GM18951 (cell line): ENCODE measurements around the gene DGKK.

Experiments
- POLR2A ChIP-seq: IDR thresholded peaks from 4 replicates; pipeline ENCODE4 v1.6.1; 2011; ENCODE audit warnings: mild to moderate bottlenecking; ENCODE audit not compliant: insufficient read length, insufficient read depth; ENCODE audit errors: extremely low read depth
- in situ Hi-C: fragments of 300-500 bp; cut with MboI; formaldehyde crosslinking; loops from one replicate; pipeline ENCODE4 v1.12.0; 2022; ENCODE audit warnings: low sequenced_read_pairs, mixed read lengths, inconsistent platforms; ENCODE audit not compliant: unreplicated experiment

DGKK gene

GRCh38 chrX:50470103-50471031, at the start of gene DGKK:
TSS of gene DGKK (minus strand) at chrX:50470825. CDS start at chrX:50470678, 147 bp downstream.
- TF ChIP-seq POLR2A = no peak
- in situ Hi-C loops = no loop called here

GRCh38 chrX:50514811-50515210, 44.2 kb upstream of the DGKK start:
- TF ChIP-seq POLR2A = no peak
- in situ Hi-C loops = no loop called here

- TF ChIP-seq POLR2A = no peak
- in situ Hi-C loops = no loop called here
These were observed 26.5 kb upstream of the DGKK start for GRCh38 chrX:50497114-50497513.

GRCh38 chrX:50495616-50496015, 25.0 kb upstream of the DGKK start:
- in situ Hi-C loops = no loop called here
- TF ChIP-seq POLR2A = no peak

- in situ Hi-C loops = no loop called here
- TF ChIP-seq POLR2A = no peak
These were observed 22.1 kb upstream of the DGKK start for GRCh38 chrX:50492720-50493119.

- in situ Hi-C loops = no loop called here
- TF ChIP-seq POLR2A = no peak
These were observed 14.0 kb upstream of the DGKK start for GRCh38 chrX:50484662-50485061.

- in situ Hi-C loops = no loop called here
- TF ChIP-seq POLR2A = no peak
These were observed 12.7 kb upstream of the DGKK start for GRCh38 chrX:50483283-50483682.

GRCh38 chrX:50475208-50475607, 4.6 kb upstream of the DGKK start:
- in situ Hi-C loops = no loop called here
- no peak for TF ChIP-seq POLR2A

GRCh38 chrX:50471390-50471789, 765 bp upstream of the DGKK start:
- no peak for TF ChIP-seq POLR2A
- in situ Hi-C loops = no loop called here

- no peak for TF ChIP-seq POLR2A
- in situ Hi-C loops = no loop called here
These were observed 1.4 kb downstream of the DGKK start for GRCh38 chrX:50469206-50469605.

GRCh38 chrX:50459615-50460014, 11.0 kb downstream of the DGKK start:
- in situ Hi-C loops = no loop called here
- TF ChIP-seq POLR2A = no peak

GRCh38 chrX:50458483-50458882, 12.1 kb downstream of the DGKK start:
- TF ChIP-seq POLR2A = no peak
- in situ Hi-C loops = no loop called here

GRCh38 chrX:50456712-50457484, 13.7 kb downstream of the DGKK start:
- in situ Hi-C loops = no loop called here
- no peak for TF ChIP-seq POLR2A

GRCh38 chrX:50452782-50453181, 17.8 kb downstream of the DGKK start:
- TF ChIP-seq POLR2A = no peak
- in situ Hi-C loops = no loop called here

GRCh38 chrX:50450324-50450723, 20.3 kb downstream of the DGKK start:
- in situ Hi-C loops = no loop called here
- no peak for TF ChIP-seq POLR2A
